ENCODE results near the gene FOCAD.

GRCh38 chr9:20694248-20694647 is 10.2 kb downstream of the FOCAD start:
- TF ChIP-seq EP300 (IDR thresholded peaks at IDR 0.05) = no peak
- no peak for TF ChIP-seq CTCF (IDR thresholded peaks at IDR 0.05)
